Uterus (tissue), 4 donors: Measurements from ENCODE around the gene UFD1. TPM values are rescaled to one million over a fixed set of nuclear protein-coding genes. Genes with fewer than 3 reads are reported as not detected.

ENCODE experiments used
- DNase-seq, 2 donors: peaks; one replicate each; pipeline ENCODE4 v3.0.0-alpha.2; 2019 to 2020
- H3K27ac ChIP-seq, 2 donors: fragments of 200-600 bp; sonication (generic); 1 replicate in 1 of 2; 2 replicates in 1 of 2; pipeline ENCODE4 v1.5.1; 2016 to 2018
- H3K27me3 ChIP-seq, 2 donors: fragments of 200-600 bp; sonication (generic); one replicate each; pipeline ENCODE4 v1.5.1; 2018 to 2019; ENCODE audit warnings: control low read depth in 1 of 2
- H3K36me3 ChIP-seq, 2 donors: fragments of 200-600 bp; sonication (generic); one replicate each; pipeline ENCODE4 v1.5.1; 2019; ENCODE audit warnings: control low read depth in 1 of 2
- H3K4me1 ChIP-seq, 2 donors: fragments of 200-600 bp; sonication (generic); one replicate each; pipeline ENCODE4 v1.5.1; 2018 to 2019; ENCODE audit warnings: control low read depth in 1 of 2
- H3K4me3 ChIP-seq, 2 donors: fragments of 200-600 bp; sonication (generic); 1 replicate in 1 of 2; 2 replicates in 1 of 2; pipeline ENCODE4 v1.5.1; 2018 to 2019; ENCODE audit warnings: mild to moderate bottlenecking in 1 of 2
- H3K9me3 ChIP-seq, 2 donors: fragments of 200-600 bp; sonication (generic); one replicate each; pipeline ENCODE4 v1.5.1; 2019; ENCODE audit warnings: control low read depth in 1 of 2
- CTCF ChIP-seq, 4 experiments: fragments of 200-600 bp in 2 of 4; fragments of 450-650 bp in 2 of 4; sonication (generic) in 2 of 4; IDR thresholded peaks; one replicate each; pipeline ENCODE4 v1.5.1; 2016 to 2019; ENCODE audit warnings: antibody characterized with exemption in 4 of 4, mild to moderate bottlenecking in 2 of 4, moderate library complexity in 1 of 4
- POLR2A ChIP-seq, 2 donors: fragments of 450-650 bp; IDR thresholded peaks; one replicate each; pipeline ENCODE4 v1.6.1; 2016; ENCODE audit warnings: antibody characterized with exemption in 2 of 2, mild to moderate bottlenecking in 1 of 2, moderate library complexity in 1 of 2
- intact Hi-C: fragments of 100-400 bp; cut with DNase I; formaldehyde crosslinking; loops from one replicate; pipeline ENCODE4 v1.15.1; 2023; ENCODE audit warnings: low total_unique reads
- total RNA-seq, 4 donors: library from RNA; depleted of rRNA in 3 of 4; stranded (reverse); fragments of >200 nt in 3 of 4; gene quantifications; one replicate each; pipeline versions ENCODE4 v1.1.0 to v1.2.4, GENCODE V29; 2014 to 2023
- donor health status: DM: yes; HTN: yes; CAD: no.

UFD1 gene
- total RNA-seq, 4 donors from 2014 or later: 30.5 to 55.0 (median 45.7) TPM

- no peaks in the 10 kb centered on the region for H3K9me3 ChIP-seq
- H3K4me1 ChIP-seq: no peaks in the 10 kb centered on the region
- no peaks in the 10 kb centered on the region for H3K36me3 ChIP-seq
- no peak overlapping the region for H3K4me3 ChIP-seq
- no peaks in the 10 kb centered on the region for H3K27me3 ChIP-seq
- no peak for TF ChIP-seq CTCF (IDR thresholded peaks at IDR 0.05)
- no peak for TF ChIP-seq POLR2A (IDR thresholded peaks at IDR 0.05)
- H3K27ac ChIP-seq: no peak overlapping the region
- no peak for DNase-seq
- intact Hi-C loops: loop anchor here (10.0 kb wide), 1 partner anchor 64 kb away; no protein-coding TSS in a partner anchor
These were observed 31.9 kb upstream of the UFD1 start for GRCh38 chr22:19510919-19511341.

- no peak for DNase-seq
- intact Hi-C loops: loop anchor here (10.0 kb wide), 1 partner anchor 65 kb away; no protein-coding TSS in a partner anchor
These were observed 30.9 kb upstream of the UFD1 start for GRCh38 chr22:19509923-19510322.

DNA sequence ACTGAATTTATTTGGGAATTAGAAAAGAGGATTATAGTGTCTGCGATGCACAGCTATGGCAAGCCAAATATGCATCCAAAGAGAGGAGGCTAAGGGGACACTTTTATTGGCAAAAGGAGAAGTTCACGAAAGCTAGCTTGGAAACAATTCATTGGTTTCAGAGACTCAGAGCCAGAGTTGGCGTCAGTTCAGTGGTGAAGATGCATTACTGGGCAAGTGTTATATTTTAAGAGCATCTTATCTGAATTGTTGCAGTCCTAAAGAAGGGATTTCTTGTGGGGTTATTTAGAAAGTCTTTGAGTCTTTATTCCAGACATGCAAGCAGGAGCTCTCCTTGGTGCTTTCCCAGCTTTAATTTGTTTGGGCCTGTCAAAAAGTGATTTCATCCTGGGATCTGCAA is 30.2 kb upstream of the UFD1 start:
- no peak overlapping the region for H3K4me3 ChIP-seq

More at GRCh38 chr22:19509923-19510322, 30.9 kb upstream of the UFD1 start:
- H3K9me3 ChIP-seq: no peaks in the 10 kb centered on the region
- no peak overlapping the region for H3K4me3 ChIP-seq
- H3K27ac ChIP-seq: no peak overlapping the region
- no peaks in the 10 kb centered on the region for H3K36me3 ChIP-seq
- no peaks in the 10 kb centered on the region for H3K27me3 ChIP-seq
- TF ChIP-seq CTCF (IDR thresholded peaks at IDR 0.05) (no peak), POLR2A (IDR thresholded peaks at IDR 0.05) (no peak)
- H3K4me1 ChIP-seq: no peaks in the 10 kb centered on the region

DNA sequence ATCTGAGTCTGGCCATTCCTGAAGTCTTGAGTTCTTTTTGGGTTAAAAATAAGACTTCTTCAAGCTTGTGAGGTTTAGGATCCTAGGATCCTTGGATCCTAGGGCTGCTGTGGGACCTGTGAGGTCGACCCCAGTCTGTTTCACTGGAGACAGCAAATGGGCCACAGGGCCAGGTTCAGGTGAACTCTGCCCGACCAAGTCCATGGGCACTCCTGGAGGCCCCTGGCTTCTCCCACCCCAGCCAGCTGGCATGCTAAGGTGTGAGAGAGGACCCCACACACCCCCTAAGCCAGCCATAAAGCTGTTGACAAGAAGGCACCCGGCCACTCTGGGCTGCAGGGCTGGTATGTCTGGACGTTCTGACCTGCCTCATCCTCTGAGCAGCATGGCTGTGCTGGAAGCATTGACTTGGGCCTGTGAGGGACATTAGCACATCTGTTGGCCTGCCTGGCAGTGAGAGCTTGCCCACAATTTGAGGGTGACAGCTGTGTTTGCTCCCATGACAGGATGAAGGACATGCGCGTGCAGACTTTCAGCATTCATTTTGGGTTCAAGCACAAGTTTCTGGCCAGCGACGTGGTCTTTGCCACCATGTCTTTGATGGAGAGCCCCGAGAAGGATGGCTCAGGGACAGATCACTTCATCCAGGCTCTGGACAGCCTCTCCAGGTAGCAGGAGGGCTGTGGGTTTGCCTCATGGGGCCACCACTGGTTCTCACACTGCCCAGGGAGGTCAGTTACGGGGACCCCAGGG is 29.2 kb upstream of the UFD1 start:
- Histone ChIP-seq H3K36me3 (no peaks in the 10 kb centered on the region), H3K4me3 (no peak overlapping the region), H3K27me3 (no peaks in the 10 kb centered on the region), H3K27ac (no peak overlapping the region), H3K4me1 (no peaks in the 10 kb centered on the region), H3K9me3 (no peaks in the 10 kb centered on the region)
- TF ChIP-seq CTCF (IDR thresholded peaks at IDR 0.05) (no peak), POLR2A (IDR thresholded peaks at IDR 0.05) (no peak)
- DNase-seq: no peak
- intact Hi-C loops: no loop called here

More for the DNA sequence above, 30.2 kb upstream of the UFD1 start:
- H3K36me3 ChIP-seq: no peaks in the 10 kb centered on the region
- H3K9me3 ChIP-seq: no peaks in the 10 kb centered on the region
- DNase-seq: no peak
- no peaks in the 10 kb centered on the region for H3K4me1 ChIP-seq
- TF ChIP-seq CTCF (IDR thresholded peaks at IDR 0.05): no peak
- no peak for TF ChIP-seq POLR2A (IDR thresholded peaks at IDR 0.05)
- no peaks in the 10 kb centered on the region for H3K27me3 ChIP-seq
- no peak overlapping the region for H3K27ac ChIP-seq
- intact Hi-C loops: no loop called here

- Histone ChIP-seq H3K9me3 (no peaks in the 10 kb centered on the region), H3K4me1 (no peaks in the 10 kb centered on the region), H3K27me3 (no peaks in the 10 kb centered on the region), H3K4me3 (no peak overlapping the region), H3K36me3 (no peaks in the 10 kb centered on the region), H3K27ac (no peak overlapping the region)
- TF ChIP-seq CTCF (IDR thresholded peaks at IDR 0.05) (no peak), POLR2A (IDR thresholded peaks at IDR 0.05) (no peak)
- intact Hi-C loops: no loop called here
- no peak for DNase-seq
These were observed 28.5 kb upstream of the UFD1 start for GRCh38 chr22:19507534-19507861.
